Stimulated activated CD8-positive, alpha-beta memory T cell treated with anti-CD3 and anti-CD28 coated beads, Interleukin-4, amount 100 ng/mL, for 48 hours (primary cell): ENCODE measurements around the gene LGALS7B.
"Not testable (repeated sequence)": the region's sequence is repeated elsewhere in the genome, so short reads cannot be mapped to it uniquely, and the experiment has no call there.

ENCODE experiments used
- DNase-seq: peaks from one replicate; pipeline ENCODE4 v3.0.0-alpha.2; 2020

The LGALS7B gene

GRCh38 chr19:38797781-38798180 lies 8.8 kb downstream of the LGALS7B start:
- not testable (repeated sequence) for DNase-seq

GRCh38 chr19:38799104-38799503 lies 10.1 kb downstream of the LGALS7B start:
- no peak for DNase-seq

GRCh38 chr19:38800577-38801347 lies 11.8 kb downstream of the LGALS7B start:
- no peak for DNase-seq

- no peak for DNase-seq
These were observed 12.5 kb downstream of the LGALS7B start for GRCh38 chr19:38801359-38802095.

GRCh38 chr19:38803543-38803942 lies 14.5 kb downstream of the LGALS7B start:
- no peak for DNase-seq

- DNase-seq, result no peak
These were observed 16.2 kb downstream of the LGALS7B start for GRCh38 chr19:38805180-38805579.

GRCh38 chr19:38806371-38806770 lies 17.4 kb downstream of the LGALS7B start:
- DNase-seq, result no peak

- DNase-seq, result not testable (repeated sequence)
These were observed 18.5 kb downstream of the LGALS7B start for GRCh38 chr19:38807374-38808098.

GRCh38 chr19:38808741-38809140 lies 19.7 kb downstream of the LGALS7B start:
- DNase-seq, result no peak

- no peak for DNase-seq
These were observed 20.7 kb downstream of the LGALS7B start for GRCh38 chr19:38809592-38810252.

GRCh38 chr19:38812009-38812840 lies 23.2 kb downstream of the LGALS7B start:
- no peak for DNase-seq

- no peak for DNase-seq
These were observed 23.9 kb downstream of the LGALS7B start, which contains the start of gene LGALS4 for GRCh38 chr19:38812841-38813320. LGALS4 (minus strand) TSS chr19:38812945; CDS start chr19:38812886, 59 bp downstream.

- DNase-seq, result no peak
These were observed 24.3 kb downstream of the LGALS7B start for GRCh38 chr19:38813323-38813722.

GRCh38 chr19:38813932-38814331 lies 24.9 kb downstream of the LGALS7B start:
- DNase-seq, result not testable (repeated sequence)

GRCh38 chr19:38815059-38816001 lies 26.3 kb downstream of the LGALS7B start:
- no peak for DNase-seq

GRCh38 chr19:38816131-38816750 lies 27.2 kb downstream of the LGALS7B start:
- no peak for DNase-seq

- DNase-seq, result no peak
These were observed 28.1 kb downstream of the LGALS7B start for GRCh38 chr19:38817081-38817480.

GRCh38 chr19:38819231-38819920 lies 30.4 kb downstream of the LGALS7B start:
- no peak for DNase-seq

GRCh38 chr19:38821230-38821825 lies 32.3 kb downstream of the LGALS7B start:
- DNase-seq, result not testable (repeated sequence)
